ENCODE results near the gene SP1.

DNA sequence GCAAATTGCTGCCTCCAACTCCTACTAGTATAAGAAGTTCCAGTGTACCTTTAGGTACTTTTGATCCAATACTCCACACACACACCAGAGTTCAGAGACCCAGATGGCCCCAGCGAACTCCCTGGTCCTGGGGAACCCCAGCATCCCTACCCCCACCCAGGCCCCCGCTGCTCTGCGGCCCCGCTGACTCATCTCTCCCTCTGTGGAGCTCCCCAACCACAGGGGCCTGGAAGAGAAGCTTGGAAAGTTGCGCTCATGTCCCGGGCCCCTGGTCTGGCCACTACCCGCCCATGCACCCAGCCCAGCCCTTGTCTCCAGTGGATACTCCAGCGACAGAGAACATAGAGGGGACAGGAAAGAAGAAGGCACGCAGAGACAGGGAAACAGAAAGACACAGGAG, 39.6 kb upstream of the SP1 start:
- no peak for TF ChIP-seq POLR2AphosphoS5 (IDR thresholded peaks at IDR 0.05; ENCODE audit: low read depth)
- TF ChIP-seq, protein P1, sequence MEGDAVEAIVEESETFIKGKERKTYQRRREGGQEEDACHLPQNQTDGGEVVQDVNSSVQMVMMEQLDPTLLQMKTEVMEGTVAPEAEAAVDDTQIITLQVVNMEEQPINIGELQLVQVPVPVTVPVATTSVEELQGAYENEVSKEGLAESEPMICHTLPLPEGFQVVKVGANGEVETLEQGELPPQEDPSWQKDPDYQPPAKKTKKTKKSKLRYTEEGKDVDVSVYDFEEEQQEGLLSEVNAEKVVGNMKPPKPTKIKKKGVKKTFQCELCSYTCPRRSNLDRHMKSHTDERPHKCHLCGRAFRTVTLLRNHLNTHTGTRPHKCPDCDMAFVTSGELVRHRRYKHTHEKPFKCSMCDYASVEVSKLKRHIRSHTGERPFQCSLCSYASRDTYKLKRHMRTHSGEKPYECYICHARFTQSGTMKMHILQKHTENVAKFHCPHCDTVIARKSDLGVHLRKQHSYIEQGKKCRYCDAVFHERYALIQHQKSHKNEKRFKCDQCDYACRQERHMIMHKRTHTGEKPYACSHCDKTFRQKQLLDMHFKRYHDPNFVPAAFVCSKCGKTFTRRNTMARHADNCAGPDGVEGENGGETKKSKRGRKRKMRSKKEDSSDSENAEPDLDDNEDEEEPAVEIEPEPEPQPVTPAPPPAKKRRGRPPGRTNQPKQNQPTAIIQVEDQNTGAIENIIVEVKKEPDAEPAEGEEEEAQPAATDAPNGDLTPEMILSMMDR (conservative IDR thresholded peaks at IDR 0.05; ENCODE audit: low read depth in 2 of 2): no peak

Data from GM23338 (cell line).